ENCODE results near the gene RIN3. TPM values are rescaled to one million over a fixed set of nuclear protein-coding genes. Genes with fewer than 3 reads are reported as not detected.

RIN3 gene
- total and polyA plus RNA-seq, 10 donors: 17.2 to 117 (median 75.7) TPM

GRCh38 chr14:92685784-92686355 lies 172.3 kb downstream of the RIN3 start:
- H3K36me3 ChIP-seq: peaks cover 0 to 100% (median 75%) of the 10 kb centered on the region in 6 donors
- H3K4me3 ChIP-seq: no peak overlapping the region
- H3K4me1 ChIP-seq: peaks cover 6 to 20% (median 16%) of the 10 kb centered on the region in 6 donors
- DNase-seq: peak; percentile 55
- H3K27ac ChIP-seq: no peak overlapping the region
- no peaks in the 10 kb centered on the region for H3K9me3 ChIP-seq
- intact Hi-C loops (cut with DNase I; ENCODE audit: low total_unique reads): no loop called here
- TF ChIP-seq POLR2AphosphoS5 (IDR thresholded peaks at IDR 0.05) (peak in 1 of 3 donors; percentile 13), CTCF (IDR thresholded peaks at IDR 0.05 in 8 of 11, conservative IDR thresholded peaks at IDR 0.05 in 3 of 11) (no peak)
- no peaks in the 10 kb centered on the region for H3K27me3 ChIP-seq (replicated peaks in 1 of 7)
- 82 to 96% (median 90%) methylated on average over 4 of the region's 4 CpGs for WGBS, 5 donors

- H3K4me1 ChIP-seq: peaks cover 1 to 14% (median 10%) of the 10 kb centered on the region in 6 donors
- no peak for DNase-seq
- H3K36me3 ChIP-seq: peaks cover 0 to 100% (median 70%) of the 10 kb centered on the region in 6 donors
- peak overlapping the region in 3 of 8 donors; percentile 1 to 30 (median 16) for H3K27ac ChIP-seq
- H3K27me3 ChIP-seq (replicated peaks in 1 of 7): no peaks in the 10 kb centered on the region
- intact Hi-C loops (cut with DNase I; ENCODE audit: low total_unique reads): no loop called here
- 82 to 97% (median 86%) methylated on average over 8 to 9 of the region's 9 CpGs for WGBS, 5 donors
- H3K9me3 ChIP-seq: no peaks in the 10 kb centered on the region
- TF ChIP-seq POLR2AphosphoS5 (IDR thresholded peaks at IDR 0.05) (no peak), POLR2A (IDR thresholded peaks at IDR 0.05) (no peak), CTCF (IDR thresholded peaks at IDR 0.05 in 8 of 11, conservative IDR thresholded peaks at IDR 0.05 in 3 of 11) (no peak)
- peak overlapping the region in 4 of 8 donors; percentile 28 to 61 (median 38) for H3K4me3 ChIP-seq
Measured at GRCh38 chr14:92686411-92686899, 172.9 kb downstream of the RIN3 start.

- peak; percentile 91 for DNase-seq
- H3K27me3 ChIP-seq (replicated peaks in 1 of 7): no peaks in the 10 kb centered on the region
- H3K27ac ChIP-seq: peak overlapping the region in 3 of 8 donors; percentile 1 to 30 (median 16)
- peak overlapping the region in 6 of 8 donors; percentile 19 to 61 (median 30) for H3K4me3 ChIP-seq
- TF ChIP-seq CTCF (IDR thresholded peaks at IDR 0.05 in 8 of 11, conservative IDR thresholded peaks at IDR 0.05 in 3 of 11): peak; percentile 50 to 100 (median 89)
- peak; percentile 63 to 82 (median 76) for TF ChIP-seq POLR2AphosphoS5 (IDR thresholded peaks at IDR 0.05)
- TF ChIP-seq POLR2A (IDR thresholded peaks at IDR 0.05): no peak
- intact Hi-C loops (cut with DNase I; ENCODE audit: low total_unique reads): no loop called here
- 38 to 86% (median 47%) methylated on average over 38 to 45 of the region's 45 CpGs for WGBS, 5 donors
- H3K4me1 ChIP-seq: peaks cover 0 to 12% (median 9%) of the 10 kb centered on the region in 6 donors
- H3K9me3 ChIP-seq: no peaks in the 10 kb centered on the region
- H3K36me3 ChIP-seq: peaks cover 0 to 99% (median 65%) of the 10 kb centered on the region in 6 donors
Measured at GRCh38 chr14:92686900-92687427, 173.4 kb downstream of the RIN3 start.

Data from spleen (tissue), 11 donors.